Neural progenitor cell (in vitro differentiated cells): Measurements from ENCODE around the gene OR4D1.

Experiments
- EZH2 ChIP-seq: fragments of 200-600 bp; sonication (generic); IDR thresholded peaks from 2 replicates; pipeline ENCODE4 v1.6.1; 2017; ENCODE audit warnings: antibody characterized with exemption, mild to moderate bottlenecking, moderate library complexity
- TF ChIP-seq, protein P1 (sequence below): fragments of 200-600 bp; sonication (generic); IDR thresholded peaks from 2 replicates; pipeline ENCODE4 v1.5.1; 2017; ENCODE audit warnings: antibody characterized with exemption, mild to moderate bottlenecking

DNA sequence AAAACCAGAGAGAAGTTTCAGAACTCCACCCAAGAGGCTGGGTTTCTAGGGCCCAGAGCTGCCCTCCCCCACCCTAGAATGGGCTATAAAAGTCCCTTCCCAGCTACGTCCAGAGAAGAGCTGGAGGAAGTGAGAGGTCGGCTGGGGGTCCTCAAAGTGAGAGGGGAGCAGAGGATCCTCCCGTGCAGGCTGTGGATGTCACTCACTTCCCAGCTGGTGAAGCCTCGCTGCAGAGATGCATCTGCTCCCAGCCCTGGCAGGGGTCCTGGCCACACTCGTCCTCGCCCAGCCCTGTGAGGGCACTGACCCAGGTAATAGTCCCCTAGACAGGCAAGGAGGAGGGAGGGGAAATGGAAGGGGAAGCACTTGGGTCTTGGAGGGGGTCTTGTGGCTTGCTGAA lies 44.4 kb downstream of the OR4D1 start, which contains the start of gene EPX:
- TF ChIP-seq, protein P1, sequence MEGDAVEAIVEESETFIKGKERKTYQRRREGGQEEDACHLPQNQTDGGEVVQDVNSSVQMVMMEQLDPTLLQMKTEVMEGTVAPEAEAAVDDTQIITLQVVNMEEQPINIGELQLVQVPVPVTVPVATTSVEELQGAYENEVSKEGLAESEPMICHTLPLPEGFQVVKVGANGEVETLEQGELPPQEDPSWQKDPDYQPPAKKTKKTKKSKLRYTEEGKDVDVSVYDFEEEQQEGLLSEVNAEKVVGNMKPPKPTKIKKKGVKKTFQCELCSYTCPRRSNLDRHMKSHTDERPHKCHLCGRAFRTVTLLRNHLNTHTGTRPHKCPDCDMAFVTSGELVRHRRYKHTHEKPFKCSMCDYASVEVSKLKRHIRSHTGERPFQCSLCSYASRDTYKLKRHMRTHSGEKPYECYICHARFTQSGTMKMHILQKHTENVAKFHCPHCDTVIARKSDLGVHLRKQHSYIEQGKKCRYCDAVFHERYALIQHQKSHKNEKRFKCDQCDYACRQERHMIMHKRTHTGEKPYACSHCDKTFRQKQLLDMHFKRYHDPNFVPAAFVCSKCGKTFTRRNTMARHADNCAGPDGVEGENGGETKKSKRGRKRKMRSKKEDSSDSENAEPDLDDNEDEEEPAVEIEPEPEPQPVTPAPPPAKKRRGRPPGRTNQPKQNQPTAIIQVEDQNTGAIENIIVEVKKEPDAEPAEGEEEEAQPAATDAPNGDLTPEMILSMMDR: no peak
- TF ChIP-seq EZH2: no peak
